Muscle of leg (tissue), 11 donors: ENCODE measurements around the gene SDK2. TPM values are rescaled to one million over a fixed set of nuclear protein-coding genes. Genes with fewer than 3 reads are reported as not detected.
A peak's percentile ranks its signal among the peaks of the same experiment; 100 is the strongest.

Experiments
- DNase-seq: peaks from one replicate; pipeline ENCODE4 v3.0.0; 2013
- H3K27ac ChIP-seq: one replicate; pipeline ENCODE4 v1.5.1; 2013; ENCODE audit warnings: mild to moderate bottlenecking, low read length, control low read depth
- H3K27me3 ChIP-seq: one replicate; pipeline ENCODE4 v1.6.1; 2013; ENCODE audit warnings: low read length; ENCODE audit not compliant: control insufficient read depth, insufficient read depth
- H3K36me3 ChIP-seq: one replicate; pipeline ENCODE4 v1.6.1; 2013; ENCODE audit warnings: low read length; ENCODE audit not compliant: control insufficient read depth, insufficient read depth
- H3K4me1 ChIP-seq: one replicate; pipeline ENCODE4 v1.6.1; 2013; ENCODE audit warnings: low read length; ENCODE audit not compliant: control insufficient read depth, insufficient read depth
- H3K4me3 ChIP-seq: one replicate; pipeline ENCODE4 v1.5.1; 2013; ENCODE audit warnings: low read length, control low read depth
- H3K9me3 ChIP-seq: replicated peaks from 2 replicates; pipeline ENCODE4 v1.6.1; 2013; ENCODE audit warnings: low read depth, low read length; ENCODE audit not compliant: control insufficient read depth
- WGBS: methylation state at CpG from one replicate; pipeline ENCODE4 v1.1.5; 2013; ENCODE audit warnings: missing lambda C conversion rate; ENCODE audit not compliant: insufficient coverage; 5-methylcytosine and 5-hydroxymethylcytosine counted together
- polyA plus RNA-seq, 8 donors: library from polyadenylated mRNA; unstranded; fragments of 120-200 nt; gene quantifications; one replicate each; pipeline versions ENCODE4 v1.2.1 to v1.2.3, GENCODE V29; 2013; ENCODE audit warnings: inconsistent platforms in 1 of 8, low replicate concordance in 1 of 8; ENCODE audit not compliant: insufficient read length in 8 of 8, insufficient read depth in 1 of 8
- total RNA-seq: library from RNA; stranded (reverse); fragments of 120-200 nt; gene quantifications from one replicate; pipeline ENCODE4 v1.2.4, GENCODE V29; 2013

SDK2 gene
- total and polyA plus RNA-seq, 9 donors = 18.2 to 40.6 (median 25.8) TPM

DNA sequence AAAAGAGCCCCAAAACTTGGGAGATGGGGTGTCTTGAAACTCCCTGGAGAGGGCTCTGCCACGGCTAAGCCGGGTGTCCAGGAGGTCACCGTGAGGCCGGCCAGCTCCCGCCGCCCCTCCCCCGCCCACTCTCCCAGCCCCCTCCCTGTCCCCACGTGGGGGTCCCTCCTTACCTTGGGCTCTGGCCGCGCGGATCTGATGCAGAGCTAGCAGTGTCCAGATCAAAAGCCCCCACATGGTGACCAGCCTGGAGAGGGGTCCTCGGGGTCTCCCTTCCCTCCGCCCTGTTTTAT is 447 bp downstream of the SDK2 start:
- 0% methylated on average over 1 of the region's 13 CpGs for whole genome bisulfite sequencing
- H3K27me3 ChIP-seq = peaks cover 45% of the 10 kb centered on the region
- H3K9me3 ChIP-seq = no peaks in the 10 kb centered on the region
- peaks cover 57% of the 10 kb centered on the region for H3K4me1 ChIP-seq
- peak overlapping the region; percentile 56 for H3K4me3 ChIP-seq
- H3K36me3 ChIP-seq = no peaks in the 10 kb centered on the region
- H3K27ac ChIP-seq = peak overlapping the region; percentile 69
- no peak for DNase-seq

DNA sequence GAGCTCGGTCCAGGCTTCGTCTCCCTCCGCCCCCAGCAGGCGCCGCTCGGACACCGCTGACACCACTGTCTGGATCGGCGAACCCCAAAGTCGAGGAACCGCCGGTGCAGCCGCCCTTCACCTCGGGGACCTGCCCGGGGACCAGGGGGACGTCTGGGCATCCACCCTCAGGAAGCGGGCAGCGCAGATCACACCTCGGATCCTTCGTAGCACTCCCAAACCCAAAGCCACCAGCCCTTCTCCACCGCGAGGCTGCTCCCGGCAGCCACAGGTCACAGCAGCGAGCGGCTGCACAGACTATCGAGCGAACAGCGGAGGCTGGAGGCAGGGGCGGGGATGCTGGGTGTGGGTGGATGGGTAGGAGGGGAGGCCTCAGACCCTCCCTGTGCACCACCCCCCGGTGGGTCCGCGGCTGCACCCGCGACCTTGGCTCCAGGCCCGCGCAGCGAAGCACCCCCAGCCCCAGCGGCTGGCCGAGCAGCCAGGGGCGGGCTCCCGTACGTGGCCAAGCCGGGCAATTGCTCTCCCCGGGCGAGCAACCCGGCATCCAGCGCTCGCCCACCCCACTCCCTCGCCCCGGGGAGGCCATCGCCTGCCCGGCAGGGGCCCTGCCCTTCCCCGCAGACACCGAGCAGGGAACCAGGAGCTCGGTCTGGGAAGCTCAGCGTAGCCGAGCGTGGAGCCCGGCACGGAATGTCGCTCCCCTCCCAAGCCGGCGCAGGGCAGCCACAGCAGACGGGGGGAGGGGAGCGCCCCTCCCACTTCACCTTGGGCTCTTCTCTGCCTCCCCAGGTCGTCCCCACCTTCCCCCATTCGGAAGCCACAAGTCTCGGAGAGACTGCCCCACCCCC is 1.0 kb downstream of the SDK2 start:
- Histone ChIP-seq H3K4me1 (peaks cover 60% of the 10 kb centered on the region), H3K36me3 (no peaks in the 10 kb centered on the region), H3K27me3 (peaks cover 43% of the 10 kb centered on the region), H3K27ac (peak overlapping the region; percentile 62), H3K4me3 (peak overlapping the region; percentile 56), H3K9me3 (no peaks in the 10 kb centered on the region)
- WGBS = under 1% methylated on average over 57 of the region's 68 CpGs
- peak; percentile 43 for DNase-seq

DNA sequence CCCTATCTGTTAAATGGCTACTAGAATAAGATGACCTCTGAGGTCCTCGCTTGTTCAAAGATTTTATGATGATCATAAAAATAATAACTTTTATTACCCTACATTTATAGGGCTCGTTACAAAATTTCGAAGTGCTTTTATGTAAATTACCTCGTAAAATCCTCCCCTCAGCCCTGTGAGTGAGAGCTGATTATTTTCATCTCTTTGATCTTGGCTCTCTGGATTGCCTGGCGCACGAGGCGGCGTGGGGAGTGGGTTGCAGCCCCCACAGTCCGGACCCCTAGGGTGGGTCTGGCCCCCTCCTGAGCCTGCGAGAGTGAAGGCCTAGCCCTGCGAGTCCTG is 1.6 kb downstream of the SDK2 start:
- Histone ChIP-seq H3K4me3 (peak overlapping the region; percentile 56), H3K36me3 (no peaks in the 10 kb centered on the region), H3K9me3 (no peaks in the 10 kb centered on the region), H3K4me1 (peaks cover 66% of the 10 kb centered on the region), H3K27me3 (peaks cover 42% of the 10 kb centered on the region), H3K27ac (peak overlapping the region; percentile 40)
- WGBS = 3% methylated on average over 6 of the region's 11 CpGs
- no peak for DNase-seq

- WGBS = 38% methylated on average over 12 of the region's 12 CpGs
- no peak overlapping the region for H3K27ac ChIP-seq
- peaks cover 66% of the 10 kb centered on the region for H3K4me1 ChIP-seq
- peaks cover 37% of the 10 kb centered on the region for H3K27me3 ChIP-seq
- H3K4me3 ChIP-seq = peak overlapping the region; percentile 56
- no peak for DNase-seq
- H3K9me3 ChIP-seq = no peaks in the 10 kb centered on the region
- H3K36me3 ChIP-seq = no peaks in the 10 kb centered on the region
These were observed 2.2 kb downstream of the SDK2 start for GRCh38 chr17:73641826-73642600.

DNA sequence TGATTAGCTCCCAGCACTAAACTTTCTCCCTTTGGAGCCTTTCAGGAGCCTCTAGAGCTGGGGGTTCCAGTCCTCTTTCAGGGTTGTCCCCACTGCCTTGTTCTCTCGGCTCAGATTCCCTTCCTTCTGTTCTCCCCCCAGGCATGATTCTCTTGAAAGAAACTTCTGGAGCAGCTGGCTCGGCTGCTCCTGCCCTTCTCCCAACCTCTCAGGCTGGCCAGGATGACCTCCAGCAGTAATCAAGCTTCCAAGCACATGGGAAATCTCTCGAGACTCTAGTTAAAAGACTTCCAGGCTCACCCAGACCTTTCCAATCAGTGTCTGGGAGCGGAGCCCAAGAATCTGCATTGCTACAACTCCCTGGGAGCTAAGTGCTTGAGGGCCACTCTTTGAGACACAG is 3.6 kb downstream of the SDK2 start:
- Histone ChIP-seq H3K9me3 (no peaks in the 10 kb centered on the region), H3K36me3 (no peaks in the 10 kb centered on the region), H3K27ac (peak overlapping the region; percentile 53), H3K4me1 (peaks cover 61% of the 10 kb centered on the region), H3K27me3 (peaks cover 28% of the 10 kb centered on the region), H3K4me3 (no peak overlapping the region)
- no peak for DNase-seq
- 28% methylated on average over 2 of the region's 4 CpGs for WGBS

- DNase-seq = peak; percentile 63
- Histone ChIP-seq H3K9me3 (no peaks in the 10 kb centered on the region), H3K4me3 (no peak overlapping the region), H3K4me1 (peaks cover 63% of the 10 kb centered on the region), H3K36me3 (no peaks in the 10 kb centered on the region), H3K27me3 (peaks cover 24% of the 10 kb centered on the region), H3K27ac (peak overlapping the region; percentile 53)
- WGBS = 31% methylated on average over 5 of the region's 12 CpGs
These were observed 4.3 kb downstream of the SDK2 start for GRCh38 chr17:73639932-73640331.

DNA sequence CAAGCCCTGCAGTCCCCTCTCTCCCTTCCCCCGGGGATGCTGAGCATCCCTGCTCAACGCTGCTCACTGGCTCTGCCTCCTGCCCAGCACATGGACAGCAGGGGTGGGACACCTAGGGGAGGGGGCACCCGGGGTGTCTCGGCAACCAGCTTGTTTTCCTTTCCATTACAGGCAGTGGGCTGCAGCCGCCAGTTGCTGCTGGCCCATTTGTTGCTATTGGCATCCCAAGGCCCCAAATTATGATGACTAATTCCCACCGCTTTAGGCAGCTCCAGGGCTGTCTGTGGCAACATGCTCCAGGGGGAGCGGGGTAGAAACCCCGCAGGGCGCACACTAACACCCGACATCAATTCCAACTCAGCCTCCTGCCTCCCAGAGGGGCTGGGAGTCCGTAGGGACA is 4.9 kb downstream of the SDK2 start:
- peaks cover 24% of the 10 kb centered on the region for H3K27me3 ChIP-seq
- H3K4me3 ChIP-seq = no peak overlapping the region
- no peaks in the 10 kb centered on the region for H3K36me3 ChIP-seq
- H3K4me1 ChIP-seq = peaks cover 65% of the 10 kb centered on the region
- no peaks in the 10 kb centered on the region for H3K9me3 ChIP-seq
- 51% methylated on average over 6 of the region's 11 CpGs for WGBS
- H3K27ac ChIP-seq = peak overlapping the region; percentile 32
- no peak for DNase-seq

DNA sequence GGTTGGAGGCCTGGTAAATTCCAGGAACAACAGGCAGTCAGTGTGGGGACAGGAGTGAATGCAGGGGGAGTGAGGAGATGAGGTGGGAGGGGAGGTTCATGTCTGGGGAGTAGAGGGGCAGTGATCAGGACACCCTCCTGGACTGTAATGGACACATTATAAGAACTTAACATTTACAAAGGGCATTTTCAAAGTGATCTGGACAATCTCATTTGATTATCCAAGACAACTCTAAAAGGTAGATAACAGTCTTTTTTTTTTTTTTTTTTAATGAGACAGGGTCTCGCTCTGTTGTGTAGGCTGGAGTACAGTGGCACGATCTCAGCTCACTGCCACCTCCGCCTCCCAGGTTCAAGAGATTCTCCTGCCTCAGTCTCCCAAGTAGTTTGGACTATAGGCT is 5.7 kb downstream of the SDK2 start:
- Histone ChIP-seq H3K27me3 (peaks cover 20% of the 10 kb centered on the region), H3K27ac (no peak overlapping the region), H3K4me3 (no peak overlapping the region), H3K4me1 (peaks cover 60% of the 10 kb centered on the region), H3K9me3 (no peaks in the 10 kb centered on the region), H3K36me3 (no peaks in the 10 kb centered on the region)
- no CpG with 5 or more reads among the region's 3 CpGs for WGBS
- DNase-seq = no peak

GRCh38 chr17:73637866-73638265 is 6.4 kb downstream of the SDK2 start:
- H3K9me3 ChIP-seq = no peaks in the 10 kb centered on the region
- H3K4me1 ChIP-seq = peaks cover 58% of the 10 kb centered on the region
- DNase-seq = no peak
- no peak overlapping the region for H3K27ac ChIP-seq
- peaks cover 17% of the 10 kb centered on the region for H3K27me3 ChIP-seq
- no peaks in the 10 kb centered on the region for H3K36me3 ChIP-seq
- H3K4me3 ChIP-seq = no peak overlapping the region
- WGBS = 82% methylated on average over 3 of the region's 8 CpGs

- WGBS = 72% methylated on average over 10 of the region's 12 CpGs
These were observed 9.0 kb downstream of the SDK2 start for GRCh38 chr17:73635101-73635817.

More at GRCh38 chr17:73635101-73635817, 9.0 kb downstream of the SDK2 start:
- no peaks in the 10 kb centered on the region for H3K9me3 ChIP-seq
- H3K4me1 ChIP-seq = peaks cover 42% of the 10 kb centered on the region
- H3K4me3 ChIP-seq = no peak overlapping the region
- no peak overlapping the region for H3K27ac ChIP-seq
- no peak for DNase-seq
- H3K36me3 ChIP-seq = no peaks in the 10 kb centered on the region
- H3K27me3 ChIP-seq = peaks cover 4% of the 10 kb centered on the region
